HG03342 (cell line): ENCODE data around the gene TAF11L3.
"Not testable (repeated sequence)": the region's sequence is repeated elsewhere in the genome, so short reads cannot be mapped to it uniquely, and the experiment has no call there.

Source experiments
- ATAC-seq: cut with Tn5 transposase; IDR thresholded peaks from one replicate; pipeline ENCODE4 v1.9.1; 2021; ENCODE audit warnings: mild to moderate bottlenecking, moderate library complexity; ENCODE audit not compliant: unreplicated experiment

The TAF11L3 gene

DNA sequence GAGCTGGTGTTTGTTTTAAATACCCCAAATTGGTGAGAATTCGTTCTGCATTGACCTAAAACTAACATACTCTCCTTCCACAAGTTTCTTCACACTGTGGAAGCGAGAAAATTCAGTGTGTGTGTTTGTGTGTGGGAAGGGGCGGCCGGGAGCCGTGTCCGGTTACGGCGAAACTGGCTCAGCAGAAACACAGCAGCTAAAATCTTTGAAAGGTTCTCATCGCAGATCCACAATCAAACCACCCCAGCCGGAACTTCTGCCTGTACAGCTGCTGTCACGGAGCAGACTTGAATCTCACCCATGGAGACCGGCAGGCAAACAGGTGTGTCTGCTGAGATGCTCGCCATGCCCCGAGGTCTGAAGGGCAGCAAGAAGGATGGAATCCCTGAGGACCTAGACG is at the start of gene TAF11L3:
Gene TAF11L3, plus strand, starts transcription at position 301 of the 400 bp plus-strand sequence.
- not testable (repeated sequence) for ATAC-seq

DNA sequence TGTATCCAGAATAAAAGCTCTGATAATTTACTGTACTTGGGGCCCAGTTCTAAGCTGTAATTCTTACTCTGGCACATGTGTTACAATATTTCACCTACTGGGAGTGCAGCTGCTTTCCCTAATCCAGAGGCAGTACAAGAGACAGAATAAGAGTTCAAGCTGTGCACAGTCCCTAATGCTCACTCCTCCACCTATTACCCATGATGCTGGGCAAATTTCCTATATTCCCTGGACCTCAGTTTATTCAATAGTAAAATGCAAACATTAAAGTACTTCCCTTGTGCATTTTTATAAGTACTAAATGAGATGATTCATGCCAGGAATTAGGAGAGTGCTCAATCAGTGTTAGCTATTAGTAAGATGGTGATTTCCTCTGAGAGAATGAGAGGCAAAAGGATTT is 48.1 kb upstream of the TAF11L3 start:
- no peak for ATAC-seq

DNA sequence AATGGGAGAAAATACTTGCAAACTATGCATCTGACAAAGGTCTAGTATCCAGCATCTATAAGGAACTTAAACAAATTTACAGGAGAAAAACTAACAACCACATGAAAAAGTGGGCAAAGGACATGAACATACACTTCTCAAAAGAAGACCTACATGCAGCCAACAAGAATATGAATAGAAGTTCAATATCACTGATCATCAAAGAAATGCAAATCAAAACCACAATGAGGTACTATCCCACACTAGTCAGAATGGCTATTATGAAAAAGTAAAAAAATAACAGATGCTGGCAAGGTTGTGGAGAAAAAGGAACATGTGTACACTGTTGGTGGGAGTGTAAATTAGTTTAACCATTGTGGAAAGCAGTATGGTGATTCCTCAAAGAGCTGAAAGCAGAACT is 43.1 kb upstream of the TAF11L3 start:
- ATAC-seq = not testable (repeated sequence)

DNA sequence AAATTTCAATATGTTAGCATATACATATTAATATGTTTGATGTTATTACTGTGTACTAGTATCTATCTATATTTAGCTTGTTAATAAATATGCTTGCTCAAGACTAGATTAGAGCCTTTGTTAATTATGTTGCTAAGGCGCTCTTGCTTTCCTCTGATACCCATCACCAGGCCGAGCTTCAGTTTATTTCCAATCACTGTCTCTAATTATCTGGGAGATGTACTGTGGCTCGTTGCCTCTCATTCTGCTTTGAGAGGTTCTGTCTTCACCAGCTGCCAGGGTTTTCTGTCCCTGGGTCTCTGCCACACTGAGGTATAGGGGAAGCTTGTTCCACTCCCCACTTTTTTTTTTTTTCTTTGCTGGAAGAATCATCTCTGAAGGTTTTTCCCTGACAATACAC is 41.1 kb upstream of the TAF11L3 start:
- no peak for ATAC-seq

DNA sequence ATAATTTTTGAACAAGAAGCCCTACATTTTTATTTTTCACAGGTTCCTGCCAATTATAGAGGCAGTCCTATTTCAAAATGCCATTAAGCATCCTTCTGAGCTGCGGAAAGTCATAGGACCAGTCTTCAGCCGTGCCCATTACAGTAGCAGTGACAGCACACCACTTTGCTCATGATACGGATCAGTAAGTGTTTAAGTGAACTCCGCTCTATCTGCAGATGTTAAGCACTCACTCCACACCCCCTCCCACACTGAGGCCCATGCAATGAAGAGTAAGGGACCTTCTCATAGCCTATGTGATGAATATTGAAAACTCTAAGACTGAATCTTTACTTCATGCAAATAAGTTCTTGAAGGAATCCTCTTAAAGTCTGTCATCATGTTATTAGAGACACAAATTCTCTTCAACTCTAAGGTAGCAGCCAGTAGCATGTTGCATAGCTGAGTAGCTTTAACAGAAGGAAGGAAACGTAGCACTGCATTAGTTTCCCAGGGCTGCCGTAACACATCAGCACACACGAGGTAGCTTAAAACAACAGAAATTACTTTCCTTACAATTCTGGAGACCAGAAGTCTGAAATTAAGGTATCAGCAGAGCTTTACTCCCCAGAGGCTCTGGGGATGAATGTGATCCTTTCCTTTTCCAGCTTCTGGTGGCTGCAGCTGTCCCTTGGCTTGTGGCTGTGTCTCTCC is 40.4 kb upstream of the TAF11L3 start:
- ATAC-seq = no peak

DNA sequence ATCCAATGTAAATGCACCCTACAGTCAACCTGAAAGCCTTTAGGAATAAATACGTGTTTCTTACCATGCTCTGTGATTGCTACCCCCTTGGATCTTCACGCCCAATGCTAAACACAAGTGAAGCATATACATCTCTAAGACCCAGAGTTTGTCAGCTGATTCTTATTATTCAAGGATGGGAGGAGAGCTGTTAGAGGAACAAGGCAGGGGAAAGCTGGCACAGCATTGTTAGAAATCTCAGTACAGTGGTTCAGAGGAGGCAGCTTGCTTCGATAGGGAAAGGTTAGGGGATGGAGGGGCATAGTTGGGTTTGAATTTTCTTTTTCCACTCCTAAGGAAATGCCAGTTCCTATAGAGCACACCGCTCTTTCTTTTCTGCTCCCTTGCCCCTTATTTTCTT is 36.8 kb upstream of the TAF11L3 start:
- ATAC-seq = no peak

DNA sequence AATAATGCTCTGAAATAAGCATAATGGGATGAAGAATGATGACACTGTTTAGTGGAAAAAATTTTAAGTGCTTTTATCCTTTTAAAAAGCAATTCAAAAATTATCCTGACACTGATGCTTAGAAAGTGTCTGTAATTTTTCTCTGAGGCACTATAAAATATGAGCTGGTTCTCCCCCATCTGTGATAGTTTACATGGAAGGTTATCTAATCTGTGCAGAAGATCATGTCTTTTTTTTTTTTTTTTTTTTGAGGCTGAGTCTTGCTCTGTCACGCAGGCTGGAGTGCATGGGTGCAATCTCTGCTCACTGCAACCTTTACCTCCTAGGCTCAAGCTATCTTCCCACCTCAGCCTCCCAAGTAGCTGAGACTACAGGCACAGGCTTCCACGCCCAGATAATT is 35.4 kb upstream of the TAF11L3 start:
- ATAC-seq = no peak

DNA sequence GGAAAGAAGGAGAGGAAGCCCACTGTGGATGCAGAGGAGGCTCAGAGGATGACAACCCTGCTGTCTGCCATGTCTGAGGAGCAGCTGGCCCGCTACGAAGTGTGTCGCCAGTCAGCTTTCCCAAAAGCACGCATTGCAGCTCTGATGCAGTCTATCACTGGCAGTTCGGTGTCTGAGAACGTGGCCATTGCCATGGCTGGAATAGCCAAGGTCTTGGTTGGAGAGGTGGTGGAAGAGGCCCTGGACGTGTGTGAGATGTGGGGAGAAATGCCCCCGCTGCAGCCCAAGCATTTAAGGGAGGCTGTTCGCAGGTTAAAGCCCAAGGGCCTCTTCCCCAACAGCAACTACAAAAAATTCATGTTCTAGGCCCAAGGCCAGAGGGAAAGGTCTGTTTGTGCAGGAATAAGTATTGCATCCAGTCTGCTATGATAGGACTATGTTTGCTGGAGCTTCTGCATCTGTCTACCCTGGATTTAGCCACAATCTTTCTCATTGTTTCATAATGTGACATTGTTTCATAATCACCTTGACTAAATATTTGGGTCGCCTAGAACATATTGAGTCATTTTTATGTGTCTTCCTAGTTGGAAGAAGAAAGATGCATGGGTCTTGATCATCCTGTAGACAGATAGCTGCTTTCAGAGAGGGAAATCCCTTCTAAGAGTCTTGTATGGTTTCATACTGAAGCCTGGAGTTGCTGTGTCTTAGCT is 31.5 kb upstream of the TAF11L3 start:
- ATAC-seq = not testable (repeated sequence)

DNA sequence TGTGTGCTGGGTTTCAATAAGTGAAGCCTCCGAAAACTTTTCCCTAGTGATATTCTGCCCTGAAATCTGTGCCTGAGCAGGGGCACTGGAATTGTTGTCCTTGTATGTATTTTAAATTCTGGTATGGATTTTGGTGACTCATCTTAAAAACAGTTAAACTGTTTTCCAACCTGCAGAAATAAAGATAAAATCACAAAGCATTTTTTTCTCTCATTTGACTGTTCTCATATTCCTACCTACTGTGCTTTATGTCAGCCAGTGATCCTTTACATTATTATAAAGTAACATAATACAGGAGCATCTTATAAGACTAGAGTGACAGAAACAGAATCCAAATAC is 31.0 kb upstream of the TAF11L3 start:
- ATAC-seq = no peak

DNA sequence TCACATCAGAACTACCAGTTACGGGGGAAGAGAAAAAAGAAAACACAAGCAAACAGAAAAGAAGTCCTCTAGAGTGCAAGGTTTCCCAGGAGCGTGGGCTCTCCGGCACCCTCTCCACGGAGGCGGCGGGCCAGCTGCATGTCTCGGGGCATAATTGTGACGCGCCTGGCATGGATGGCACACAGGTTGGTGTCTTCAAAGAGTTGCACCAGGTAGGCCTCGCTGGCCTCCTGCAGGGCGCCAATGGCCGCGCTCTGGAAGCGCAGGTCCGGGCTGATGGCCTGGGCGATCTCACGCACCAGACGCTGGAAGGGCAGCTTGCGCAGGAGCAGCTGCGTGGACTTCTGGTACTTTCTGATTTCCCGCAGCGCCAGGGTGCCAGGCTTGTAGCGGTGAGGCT is 26.9 kb upstream of the TAF11L3 start:
- ATAC-seq = not testable (repeated sequence)

DNA sequence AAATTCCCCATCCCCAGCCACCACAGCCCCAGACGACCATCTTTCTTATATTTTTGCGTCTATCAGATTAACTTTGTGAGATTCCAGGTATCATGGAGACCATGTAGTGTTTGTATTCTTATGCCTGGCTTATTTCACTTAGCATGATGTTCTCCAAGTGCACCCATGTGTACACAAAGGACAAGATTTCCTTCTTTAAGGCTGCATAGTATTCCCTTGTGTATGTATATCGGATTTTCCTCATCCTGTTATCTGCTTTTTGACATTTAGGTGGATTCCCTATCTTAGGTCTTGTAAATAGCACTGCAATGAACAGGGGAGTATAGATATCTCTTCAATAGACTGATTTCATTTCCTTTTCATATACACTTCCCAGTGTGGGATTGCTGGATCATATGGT is 25.4 kb upstream of the TAF11L3 start:
- ATAC-seq = no peak

DNA sequence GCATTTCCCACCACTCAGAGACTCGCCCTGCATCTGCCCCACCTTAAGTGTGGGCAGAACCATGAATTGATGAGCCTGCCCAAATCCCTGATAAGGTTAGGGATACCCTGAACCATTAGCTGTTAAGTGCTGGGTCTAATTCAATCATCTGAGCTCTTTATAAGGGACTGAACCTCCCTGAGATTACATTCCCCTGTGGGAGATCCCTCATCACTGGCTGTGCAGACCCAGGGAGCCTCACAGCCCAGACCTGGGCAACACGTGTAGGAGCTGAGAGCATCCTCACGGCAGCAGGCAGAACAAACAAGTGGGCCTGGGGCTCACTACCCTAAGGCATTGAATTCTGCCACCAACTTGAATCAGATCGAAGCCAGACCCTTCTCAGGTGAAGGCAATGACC is 20.7 kb upstream of the TAF11L3 start:
- no peak for ATAC-seq

DNA sequence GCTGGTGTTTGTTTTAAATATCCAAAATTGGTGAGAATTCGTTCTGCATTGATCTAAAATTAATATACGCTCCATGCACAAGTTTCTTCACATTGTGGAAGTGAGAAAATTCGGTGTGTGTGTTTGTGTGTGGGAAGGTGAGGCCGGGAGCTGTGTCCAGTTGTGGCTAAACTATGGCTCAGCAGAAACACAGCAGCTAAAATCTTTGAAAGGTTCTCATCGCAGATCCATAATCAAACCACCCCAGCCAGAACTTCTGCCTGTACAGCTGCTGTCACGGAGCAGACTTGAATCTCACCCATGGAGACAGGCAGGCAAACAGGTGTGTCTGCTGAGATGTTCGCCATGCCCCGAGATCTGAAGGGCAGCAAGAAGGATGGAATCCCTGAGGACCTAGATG is 20.2 kb upstream of the TAF11L3 start, which contains the start of gene TAF11L2:
Gene TAF11L2, plus strand, starts transcription at position 301 of the 400 bp plus-strand sequence.
- not testable (repeated sequence) for ATAC-seq

DNA sequence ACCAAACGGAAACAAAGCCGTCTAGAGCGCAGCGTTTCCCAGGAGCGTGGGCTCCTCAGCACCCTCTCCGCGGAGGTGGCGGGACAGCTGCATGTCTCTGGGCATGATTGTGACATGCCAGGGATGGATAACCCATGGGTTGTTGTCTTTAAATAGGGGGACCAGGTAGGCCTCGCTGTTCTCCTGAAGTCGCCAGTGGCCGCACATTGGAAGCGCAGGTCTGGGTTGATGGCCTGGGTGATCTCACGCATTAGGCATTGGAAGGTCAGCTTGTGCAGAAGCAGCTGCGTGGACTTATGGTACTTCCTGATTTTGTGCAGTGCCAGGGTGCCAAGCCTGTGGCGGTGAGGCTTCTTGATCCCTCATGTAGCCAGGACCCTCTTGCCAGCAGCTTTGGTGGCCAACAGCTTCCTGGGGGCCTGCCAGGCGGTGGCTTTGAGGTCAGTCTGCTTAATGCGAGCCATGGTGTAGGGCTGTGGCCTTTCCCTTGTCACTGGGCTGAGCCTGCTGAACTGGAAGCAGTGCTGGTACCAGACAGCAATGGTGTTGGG is 6.3 kb upstream of the TAF11L3 start:
- no peak for ATAC-seq

DNA sequence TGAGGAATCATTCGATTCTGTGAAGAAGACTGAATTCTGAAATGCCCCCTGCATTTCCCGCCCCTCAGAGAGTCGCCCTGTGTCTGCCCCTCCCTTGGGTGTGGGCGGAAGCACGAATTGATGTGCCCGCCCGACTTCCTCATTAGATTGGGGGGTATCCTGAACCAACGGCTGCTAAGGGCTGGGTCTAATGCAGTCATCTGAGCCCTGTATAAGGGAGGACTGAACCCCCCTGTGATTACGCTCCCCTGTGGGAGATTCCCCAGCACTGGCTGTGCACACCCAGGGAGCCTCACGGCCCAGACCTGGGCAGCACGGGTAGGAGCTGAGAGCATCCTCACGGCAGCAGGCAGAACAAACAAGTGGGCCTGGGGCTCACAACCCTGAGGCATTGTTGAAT is 641 bp upstream of the TAF11L3 start:
- ATAC-seq = not testable (repeated sequence)

DNA sequence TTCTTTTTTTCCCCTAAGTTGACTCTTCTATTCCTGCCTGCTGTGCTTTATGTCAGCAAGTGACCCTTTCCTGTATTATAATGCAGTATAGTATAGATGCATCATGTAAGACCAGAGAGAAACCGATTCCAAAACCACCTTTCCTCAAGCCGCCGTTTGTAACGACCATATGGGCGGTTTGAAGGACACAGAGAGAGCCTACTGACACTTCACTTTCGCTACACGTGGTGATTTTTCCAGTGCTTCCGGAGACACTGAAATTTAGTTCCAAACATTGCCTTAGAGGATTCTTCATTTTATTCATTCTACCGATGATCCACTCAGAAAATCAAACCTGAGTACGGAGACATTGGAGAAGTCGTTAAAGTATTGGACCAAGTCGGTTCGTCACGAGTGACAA is 1.3 kb downstream of the TAF11L3 start:
- not testable (repeated sequence) for ATAC-seq

DNA sequence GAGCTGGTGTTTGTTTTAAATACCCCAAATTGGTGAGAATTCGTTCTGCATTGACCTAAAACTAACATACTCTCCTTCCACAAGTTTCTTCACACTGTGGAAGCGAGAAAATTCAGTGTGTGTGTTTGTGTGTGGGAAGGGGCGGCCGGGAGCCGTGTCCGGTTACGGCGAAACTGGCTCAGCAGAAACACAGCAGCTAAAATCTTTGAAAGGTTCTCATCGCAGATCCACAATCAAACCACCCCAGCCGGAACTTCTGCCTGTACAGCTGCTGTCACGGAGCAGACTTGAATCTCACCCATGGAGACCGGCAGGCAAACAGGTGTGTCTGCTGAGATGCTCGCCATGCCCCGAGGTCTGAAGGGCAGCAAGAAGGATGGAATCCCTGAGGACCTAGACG is 3.3 kb downstream of the TAF11L3 start, which contains the start of gene TAF11L4:
Gene TAF11L4, plus strand, starts transcription at position 301 of the 400 bp plus-strand sequence.
- not testable (repeated sequence) for ATAC-seq

DNA sequence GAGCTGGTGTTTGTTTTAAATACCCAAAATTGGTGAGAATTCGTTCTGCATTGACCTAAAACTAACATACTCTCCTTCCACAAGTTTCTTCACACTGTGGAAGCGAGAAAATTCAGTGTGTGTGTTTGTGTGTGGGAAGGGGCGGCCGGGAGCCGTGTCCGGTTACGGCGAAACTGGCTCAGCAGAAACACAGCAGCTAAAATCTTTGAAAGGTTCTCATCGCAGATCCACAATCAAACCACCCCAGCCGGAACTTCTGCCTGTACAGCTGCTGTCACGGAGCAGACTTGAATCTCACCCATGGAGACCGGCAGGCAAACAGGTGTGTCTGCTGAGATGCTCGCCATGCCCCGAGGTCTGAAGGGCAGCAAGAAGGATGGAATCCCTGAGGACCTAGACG is 6.8 kb downstream of the TAF11L3 start, which contains the start of gene TAF11L5:
Gene TAF11L5, plus strand, starts transcription at position 301 of the 400 bp plus-strand sequence.
- not testable (repeated sequence) for ATAC-seq

DNA sequence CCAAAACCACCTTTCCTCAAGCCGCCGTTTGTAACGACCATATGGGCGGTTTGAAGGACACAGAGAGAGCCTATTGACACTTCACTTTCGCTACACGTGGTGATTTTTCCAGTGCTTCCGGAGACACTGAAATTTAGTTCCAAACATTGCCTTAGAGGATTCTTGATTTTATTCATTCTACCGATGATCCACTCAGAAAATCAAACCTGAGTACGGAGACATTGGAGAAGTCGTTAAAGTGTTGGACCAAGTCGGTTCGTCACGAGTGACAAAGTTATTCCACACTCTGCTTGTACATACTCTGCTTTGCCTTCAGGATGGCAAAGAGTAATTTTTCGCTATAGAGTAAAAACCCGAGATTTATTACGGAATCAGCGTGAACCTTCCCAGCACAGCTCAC is 8.3 kb downstream of the TAF11L3 start:
- not testable (repeated sequence) for ATAC-seq

DNA sequence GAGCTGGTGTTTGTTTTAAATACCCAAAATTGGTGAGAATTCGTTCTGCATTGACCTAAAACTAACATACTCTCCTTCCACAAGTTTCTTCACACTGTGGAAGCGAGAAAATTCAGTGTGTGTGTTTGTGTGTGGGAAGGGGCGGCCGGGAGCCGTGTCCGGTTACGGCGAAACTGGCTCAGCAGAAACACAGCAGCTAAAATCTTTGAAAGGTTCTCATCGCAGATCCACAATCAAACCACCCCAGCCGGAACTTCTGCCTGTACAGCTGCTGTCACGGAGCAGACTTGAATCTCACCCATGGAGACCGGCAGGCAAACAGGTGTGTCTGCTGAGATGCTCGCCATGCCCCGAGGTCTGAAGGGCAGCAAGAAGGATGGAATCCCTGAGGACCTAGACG is 10.2 kb downstream of the TAF11L3 start, which contains the start of gene TAF11L6:
Gene TAF11L6, plus strand, starts transcription at position 301 of the 400 bp plus-strand sequence.
- ATAC-seq = not testable (repeated sequence)
